PC-9 (cell line): Measurements from ENCODE around the gene USP24.

ENCODE experiments used
- CTCF ChIP-seq: fragments of 200-600 bp; sonication (generic); conservative IDR thresholded peaks from 2 replicates; pipeline ENCODE4 v1.6.1; 2017; ENCODE audit warnings: mixed run types, antibody characterized with exemption, mild to moderate bottlenecking, moderate library complexity
- EZH2 ChIP-seq: fragments of 200-600 bp; sonication (generic); IDR thresholded peaks from 2 replicates; pipeline ENCODE4 v1.8.0; 2017; ENCODE audit warnings: antibody characterized with exemption, low read depth

- TF ChIP-seq CTCF (no peak), EZH2 (no peak)
These were observed 120.1 kb downstream of the USP24 start for GRCh38 chr1:55095095-55095494.
